Stomach (tissue), 4 donors: ENCODE data around the gene NAA20.

Experiments used
- CTCF ChIP-seq, 7 experiments: fragments of 450-650 bp in 4 of 7; fragments of 200-600 bp in 3 of 7; sonication (generic) in 3 of 7; IDR thresholded peaks; one replicate each; pipeline ENCODE4 v1.5.1; 2016 to 2019; ENCODE audit warnings: antibody characterized with exemption in 7 of 7, control low read depth in 2 of 7, mild to moderate bottlenecking in 1 of 7
- EP300 ChIP-seq: sonication (generic); formaldehyde crosslinking; IDR thresholded peaks from one replicate; pipeline ENCODE4 v1.6.1; 2017; ENCODE audit warnings: antibody characterized with exemption

- TF ChIP-seq CTCF (IDR thresholded peaks at IDR 0.05), result no peak
- TF ChIP-seq EP300, result no peak
Measured at GRCh38 chr20:20073801-20074371, 56.7 kb downstream of the NAA20 start.
